ENCODE results near the gene PCLAF. TPM values are rescaled to one million over a fixed set of nuclear protein-coding genes. Genes with fewer than 3 reads are reported as not detected.

PCLAF gene
- total RNA-seq, 4 donors from 2014 or later, result 4.2 to 41.4 (median 23.1) TPM

- no peak for DNase-seq
- H3K36me3 ChIP-seq, result no peaks in the 10 kb centered on the region
- no peak for TF ChIP-seq POLR2A (IDR thresholded peaks at IDR 0.05)
- no peak for TF ChIP-seq CTCF (IDR thresholded peaks at IDR 0.05)
Measured at GRCh38 chr15:64324165-64324877, 56.9 kb downstream of the PCLAF start.

GRCh38 chr15:64315216-64315615 is 66.0 kb downstream of the PCLAF start:
- Histone ChIP-seq H3K4me1 (peaks cover 3 to 26% (median 12%) of the 10 kb centered on the region in 3 donors), H3K4me3 (no peak overlapping the region), H3K36me3 (no peaks in the 10 kb centered on the region), H3K9me3 (no peaks in the 10 kb centered on the region), H3K27me3 (no peaks in the 10 kb centered on the region), H3K27ac (peak overlapping the region in 3 of 4 donors; percentile 29 to 46 (median 42))
- no peak for DNase-seq
- intact Hi-C loops (cut with DNase I), result no loop called here
- 28 to 58% methylated on average over 4 of the region's 4 CpGs for WGBS, 2 donors
- no peak for TF ChIP-seq CTCF (IDR thresholded peaks at IDR 0.05)

More at GRCh38 chr15:64324165-64324877, 56.9 kb downstream of the PCLAF start:
- Histone ChIP-seq H3K4me1 (peaks cover 3 to 15% (median 3%) of the 10 kb centered on the region in 3 donors), H3K9me3 (no peaks in the 10 kb centered on the region), H3K4me3 (no peak overlapping the region), H3K27ac (peak overlapping the region in 2 of 4 donors; percentile 53 to 67), H3K27me3 (no peaks in the 10 kb centered on the region)
- intact Hi-C loops (cut with DNase I), result no loop called here
- WGBS, 2 donors, result 86 to 89% methylated on average over 5 of the region's 5 CpGs

GRCh38 chr15:64314456-64314855 is 66.8 kb downstream of the PCLAF start:
- DNase-seq, result no peak
- Histone ChIP-seq H3K4me3 (no peak overlapping the region), H3K27ac (peak overlapping the region in 2 of 4 donors; percentile 29 to 42), H3K36me3 (no peaks in the 10 kb centered on the region), H3K4me1 (peaks cover 3 to 26% (median 12%) of the 10 kb centered on the region in 3 donors), H3K27me3 (no peaks in the 10 kb centered on the region), H3K9me3 (no peaks in the 10 kb centered on the region)
- intact Hi-C loops (cut with DNase I), result no loop called here
- TF ChIP-seq CTCF (IDR thresholded peaks at IDR 0.05) (no peak), POLR2A (IDR thresholded peaks at IDR 0.05) (no peak)
- 73 to 81% methylated on average over 3 of the region's 3 CpGs for WGBS, 2 donors

Small RNA genes within 50 kb of the gene (small RNA-seq; reads per million reads assigned to genes)
- 0 reads per million in 4 donors for gene RF00554

Other genes starting within 250 kb of the PCLAF start
- gene SNX22, start 229.7 kb downstream of the PCLAF start, total RNA-seq, result under 1 TPM in 1 of 4 donors, not detected in 3; 0.19 TPM
- gene PPIB, start 218.4 kb downstream of the PCLAF start, total RNA-seq, result 100 to 1,000 TPM; 246 to 363 (median 313) TPM
- gene CSNK1G1, start 25.3 kb downstream of the PCLAF start, total RNA-seq, result 10 to 100 TPM; 15.0 to 21.4 (median 16.8) TPM
- gene TRIP4, start 6.4 kb upstream of the PCLAF start, total RNA-seq, result 10 to 100 TPM in 3 of 4 donors, 1 to 10 TPM in 1; 9.1 to 15.5 (median 12.8) TPM
- gene ZNF609, start 79.1 kb upstream of the PCLAF start, total RNA-seq, result 10 to 100 TPM; 10.2 to 25.2 (median 13.8) TPM

Data from esophagus squamous epithelium (tissue), 5 donors.